Activated T-cell treated with anti-CD3 and anti-CD28 coated beads, Interleukin-2, amount 50 U/mL, for 1 hour (primary cell): Measurements from ENCODE around the gene CACHD1.

Experiments used
- DNase-seq: peaks from one replicate; pipeline ENCODE4 v3.0.0-alpha.2; 2020

Gene CACHD1

GRCh38 chr1:64474133-64474532 lies 4.2 kb downstream of the CACHD1 start:
- no peak for DNase-seq

GRCh38 chr1:64474665-64475439 lies 4.9 kb downstream of the CACHD1 start:
- DNase-seq, result no peak

DNA sequence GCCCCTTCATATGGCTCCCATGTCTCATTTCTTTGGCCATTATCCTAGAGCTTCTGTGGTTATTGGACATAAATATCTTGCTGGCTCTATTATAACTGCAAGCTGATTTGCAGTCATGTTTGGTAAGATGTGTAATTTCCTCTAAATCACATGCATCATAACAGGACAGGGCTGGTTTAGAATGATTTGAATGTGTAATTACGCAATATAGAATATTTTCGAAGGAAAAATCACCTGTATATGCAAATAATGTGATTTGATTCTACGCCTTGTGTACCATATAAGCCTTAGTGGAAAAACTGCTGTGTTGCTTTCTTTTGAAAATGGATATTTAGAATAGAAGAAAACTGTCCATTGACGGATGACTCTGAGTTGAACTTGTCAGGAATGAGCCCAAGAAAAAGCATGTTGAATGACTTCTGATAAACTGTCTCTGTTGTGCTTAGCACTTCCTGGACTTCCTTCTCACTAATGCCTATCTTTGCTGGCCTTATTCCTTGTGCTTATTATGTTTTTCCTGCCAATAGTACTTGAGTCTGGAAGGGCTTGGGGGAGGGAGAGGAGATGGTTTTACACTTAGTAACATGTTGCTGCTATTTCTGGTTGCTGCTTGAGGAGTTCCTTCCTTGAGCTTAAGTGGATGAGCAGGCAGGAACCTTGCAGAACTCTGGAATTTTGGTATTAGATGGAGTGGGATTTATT lies 6.5 kb downstream of the CACHD1 start:
- DNase-seq, result no peak

- no peak for DNase-seq
Observed at GRCh38 chr1:64478594-64479470, 8.9 kb downstream of the CACHD1 start.

GRCh38 chr1:64479874-64480273 lies 9.9 kb downstream of the CACHD1 start:
- no peak for DNase-seq

- DNase-seq, result no peak
Observed at GRCh38 chr1:64480999-64481772, 11.3 kb downstream of the CACHD1 start.

DNA sequence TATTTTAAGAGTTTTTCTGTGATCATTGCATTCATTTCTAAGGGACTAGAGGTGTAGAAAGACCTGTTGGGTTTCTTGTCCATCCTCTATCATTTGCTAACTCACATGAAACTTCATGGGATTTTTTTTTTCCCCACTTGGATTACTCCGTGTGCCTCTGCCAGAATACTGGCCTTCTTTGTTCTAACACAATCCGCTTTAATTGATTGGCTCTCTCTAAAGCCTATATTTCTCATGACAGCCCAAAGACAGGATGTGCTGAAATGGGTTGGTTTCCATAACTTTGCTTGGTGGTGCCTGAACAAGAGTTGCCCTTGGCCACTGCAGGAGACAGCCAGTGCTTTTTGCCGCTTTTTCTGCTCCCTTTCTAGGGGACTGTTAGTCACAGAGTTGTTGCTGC lies 12.2 kb downstream of the CACHD1 start:
- no peak for DNase-seq

DNA sequence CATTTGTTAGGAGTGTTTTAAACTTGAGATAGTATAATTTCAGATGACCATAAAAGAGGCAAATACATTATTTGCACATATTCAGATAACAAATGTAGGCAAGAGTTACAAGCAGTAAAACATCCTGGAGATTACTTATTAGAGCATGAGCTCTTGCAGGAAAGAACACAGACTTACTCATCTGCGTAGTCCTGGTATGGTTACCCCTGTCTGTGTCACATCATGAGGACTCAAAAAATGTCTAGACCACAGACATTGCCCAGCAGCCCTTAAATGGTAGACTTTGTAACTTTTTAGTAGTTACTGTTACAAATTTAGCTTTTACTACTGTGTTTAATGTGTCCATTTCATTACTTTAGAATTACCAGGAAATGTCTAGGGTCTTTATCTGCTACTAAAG lies 12.8 kb downstream of the CACHD1 start:
- no peak for DNase-seq

GRCh38 chr1:64483731-64484414 lies 13.9 kb downstream of the CACHD1 start:
- DNase-seq, result no peak

DNA sequence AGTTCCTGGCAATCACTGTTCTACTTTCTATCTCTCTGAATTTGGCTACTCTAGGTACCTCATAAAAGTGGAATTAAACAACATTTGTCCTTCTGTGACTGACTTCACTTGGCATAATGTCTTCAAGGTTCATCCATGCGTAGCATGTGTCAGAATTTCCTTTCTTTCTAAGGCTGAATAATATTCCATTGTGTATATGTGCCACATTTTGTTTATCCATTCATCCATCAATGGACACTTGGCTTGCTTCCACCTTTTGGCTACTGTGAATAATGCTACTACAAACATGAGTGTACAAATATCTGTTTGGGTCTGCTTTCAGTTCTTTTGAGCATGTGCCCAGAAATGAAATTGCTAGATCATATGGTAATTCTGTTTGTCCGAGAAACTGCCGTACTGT lies 14.7 kb downstream of the CACHD1 start:
- no peak for DNase-seq

GRCh38 chr1:64486193-64486592 lies 16.3 kb downstream of the CACHD1 start:
- DNase-seq, result no peak

GRCh38 chr1:64487061-64487460 lies 17.1 kb downstream of the CACHD1 start:
- DNase-seq, result no peak

- DNase-seq, result no peak
Observed at GRCh38 chr1:64488862-64489261, 18.9 kb downstream of the CACHD1 start.

DNA sequence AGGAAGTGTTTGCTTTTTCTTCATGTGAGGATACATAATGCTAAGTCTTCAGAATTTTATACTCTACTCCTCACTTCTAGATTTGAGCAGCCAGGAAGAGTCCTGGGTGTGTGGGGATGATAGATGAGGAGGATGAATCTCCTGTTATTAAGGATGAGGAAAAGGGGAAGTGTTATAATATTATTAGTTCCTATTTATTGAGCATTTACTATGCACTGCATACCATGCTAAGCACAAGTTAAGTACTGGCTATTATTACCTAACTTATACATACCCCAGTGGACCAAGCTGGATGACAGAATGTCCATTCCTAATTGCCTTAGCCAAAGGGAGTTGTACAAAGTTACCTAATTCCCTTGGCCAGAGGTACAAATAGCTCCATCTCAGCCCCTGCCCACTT lies 19.8 kb downstream of the CACHD1 start:
- no peak for DNase-seq

DNA sequence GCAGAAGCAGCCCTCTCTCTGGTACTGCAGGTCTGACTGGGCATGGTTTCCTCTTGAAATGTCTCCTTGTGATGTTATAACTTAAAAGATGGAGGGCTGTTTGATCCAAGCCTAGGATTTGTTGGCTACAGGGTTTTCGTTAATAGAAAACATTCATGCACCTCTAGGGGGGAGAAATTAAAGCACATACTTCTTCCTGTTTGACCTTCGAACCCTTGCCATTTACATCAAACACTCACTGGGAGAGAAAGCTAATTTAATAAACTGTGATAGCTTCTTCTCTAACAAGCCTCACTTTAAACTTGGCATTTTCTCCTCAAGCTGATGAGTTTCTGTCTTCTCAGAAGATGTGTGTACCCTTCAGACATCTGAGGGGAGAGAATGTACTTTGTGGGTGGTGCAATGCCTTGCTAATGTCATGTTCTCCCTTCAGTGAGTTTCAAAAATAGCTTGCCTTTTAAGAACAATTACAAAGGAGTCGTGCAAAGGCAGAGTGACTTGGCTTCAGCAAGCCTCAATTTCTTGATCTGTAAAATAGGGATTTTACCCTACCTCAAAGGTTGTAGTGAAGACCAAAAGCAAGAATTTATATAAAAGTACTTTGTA lies 20.4 kb downstream of the CACHD1 start:
- no peak for DNase-seq

DNA sequence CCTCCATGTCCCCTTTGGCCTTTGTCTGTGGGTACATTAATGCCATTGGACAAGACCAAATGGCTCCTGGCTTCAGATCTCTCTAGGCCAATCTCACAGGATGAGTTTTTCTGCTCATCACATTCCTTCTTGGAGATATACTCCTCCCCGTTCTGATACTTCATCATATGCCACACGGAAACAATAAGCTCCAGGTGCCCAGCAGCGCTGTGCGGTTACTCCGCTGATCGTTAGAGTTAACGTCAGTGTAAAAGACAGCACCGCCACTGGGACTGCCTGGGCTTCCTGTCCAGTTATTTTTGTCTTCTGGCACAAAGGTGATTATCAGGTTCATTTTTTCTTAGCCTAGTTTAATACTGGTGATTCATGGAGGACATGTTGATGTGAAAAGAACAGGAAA lies 22.5 kb downstream of the CACHD1 start:
- no peak for DNase-seq

GRCh38 chr1:64493831-64494230 lies 23.9 kb downstream of the CACHD1 start:
- DNase-seq, result no peak

GRCh38 chr1:64494659-64495058 lies 24.7 kb downstream of the CACHD1 start:
- no peak for DNase-seq

DNA sequence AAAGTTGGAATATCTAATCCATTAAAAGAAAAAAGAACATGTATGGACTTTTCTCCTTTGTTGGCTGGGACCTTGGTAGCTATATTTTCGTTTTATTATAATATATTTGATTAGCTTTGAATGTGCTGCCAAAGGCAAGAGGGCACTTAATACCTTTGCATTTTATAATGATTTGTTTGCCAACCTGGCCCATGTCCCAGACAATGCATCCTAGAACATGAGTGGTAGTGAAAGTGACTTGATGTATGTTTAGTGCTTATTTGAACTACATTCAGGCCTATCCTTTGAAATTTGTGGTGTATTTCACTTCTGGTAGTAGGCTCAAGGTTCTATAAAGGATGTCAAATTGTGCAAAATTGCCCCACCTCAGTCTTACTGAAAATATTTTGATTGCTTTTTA lies 25.9 kb downstream of the CACHD1 start:
- no peak for DNase-seq

- DNase-seq, result no peak
Observed at GRCh38 chr1:64496606-64497005, 26.7 kb downstream of the CACHD1 start.

DNA sequence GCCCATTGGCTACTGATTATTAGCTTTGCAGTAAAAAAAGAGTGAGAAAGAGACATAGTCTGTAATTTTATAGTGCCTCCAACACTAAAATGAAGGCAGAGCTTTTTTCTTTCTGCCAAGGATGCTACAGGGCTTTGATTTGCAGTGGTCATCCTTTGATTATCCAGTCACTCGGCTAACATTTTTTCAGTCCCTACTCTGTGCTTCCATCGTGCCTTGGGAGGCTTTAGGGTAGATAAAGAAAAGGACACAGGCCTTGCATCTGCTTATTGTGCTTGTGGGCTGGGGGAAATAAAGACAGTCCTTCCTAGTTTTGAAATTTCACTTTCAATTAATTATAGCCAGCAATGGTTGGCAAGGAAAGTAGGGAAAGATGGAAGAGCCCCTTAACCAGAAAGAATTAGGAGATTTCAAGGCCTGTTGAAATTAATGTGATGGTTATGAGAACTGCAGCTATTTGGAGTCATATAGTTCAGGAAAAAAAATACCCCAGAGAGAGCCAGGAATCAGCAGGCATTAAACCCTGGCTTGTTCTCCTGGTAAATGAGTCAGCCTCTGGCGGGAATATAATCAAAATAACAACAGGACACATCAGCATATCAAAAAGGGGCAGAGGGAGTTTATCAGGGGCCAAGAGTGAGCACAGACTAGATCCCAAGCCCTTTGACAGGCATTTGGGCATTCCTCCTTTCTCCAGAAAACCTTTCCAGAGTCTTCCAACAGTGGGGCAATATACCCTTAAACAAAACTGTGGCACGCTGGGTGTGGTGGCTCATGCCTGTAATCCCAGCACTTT lies 27.4 kb downstream of the CACHD1 start:
- DNase-seq, result no peak
